ENCODE measurements around the gene MAGI2.

The MAGI2 gene

DNA sequence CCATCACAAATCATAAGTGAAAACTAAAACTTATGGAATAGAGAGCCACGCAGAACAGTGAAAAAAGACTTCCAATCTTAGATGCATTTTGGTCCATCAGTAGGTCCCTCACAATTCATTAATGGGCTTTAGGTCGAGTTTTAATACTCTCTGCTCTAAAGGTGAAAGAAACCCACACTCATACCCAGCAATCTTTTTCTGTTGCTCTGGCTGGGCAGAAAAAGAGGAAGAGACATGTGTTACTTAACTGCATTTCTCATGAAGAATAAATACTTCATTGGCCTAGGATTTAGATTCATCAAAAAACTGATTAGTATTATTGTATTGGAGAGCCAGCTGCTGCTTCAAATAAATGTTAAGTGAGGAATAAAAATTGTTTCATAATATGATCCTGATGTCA is 1009.2 kb downstream of the MAGI2 start:
- no peak overlapping the region for H3K9ac ChIP-seq (ENCODE audit: low read depth, low read length, poor library complexity, severe bottlenecking)
- H3K4me3 ChIP-seq (ENCODE audit: low read length, poor library complexity, severe bottlenecking): no peak overlapping the region
- TF ChIP-seq CTCF (conservative IDR thresholded peaks at IDR 0.05; ENCODE audit: low read length) (no peak), EZH2phosphoT487 (IDR thresholded peaks at IDR 0.05; ENCODE audit: borderline replicate concordance) (no peak)
- no peaks in the 10 kb centered on the region for H3K36me3 ChIP-seq (ENCODE audit: insufficient read depth, low read length)
- H3K4me1 ChIP-seq (ENCODE audit: insufficient read depth, low read length, poor library complexity, severe bottlenecking): no peaks in the 10 kb centered on the region
- H3K27me3 ChIP-seq (ENCODE audit: insufficient read depth, low read length, poor library complexity, severe bottlenecking): no peaks in the 10 kb centered on the region
- no peaks in the 10 kb centered on the region for H3K79me2 ChIP-seq (ENCODE audit: insufficient read depth, low read length)
- H2AFZ ChIP-seq (ENCODE audit: low read length): no peak overlapping the region
- no peaks in the 10 kb centered on the region for H3K9me3 ChIP-seq (ENCODE audit: insufficient read depth, low read depth, low read length)
- H3K9me2 ChIP-seq (replicated peaks; ENCODE audit: low read depth, low read length): no peaks in the 10 kb centered on the region
- H4K20me1 ChIP-seq (ENCODE audit: insufficient read depth, low read length, poor library complexity, severe bottlenecking): no peaks in the 10 kb centered on the region
- H3F3A ChIP-seq (ENCODE audit: low read depth): no peaks in the 10 kb centered on the region
- H3K4me2 ChIP-seq (ENCODE audit: low read depth, low read length, poor library complexity, severe bottlenecking): no peak overlapping the region

DNA sequence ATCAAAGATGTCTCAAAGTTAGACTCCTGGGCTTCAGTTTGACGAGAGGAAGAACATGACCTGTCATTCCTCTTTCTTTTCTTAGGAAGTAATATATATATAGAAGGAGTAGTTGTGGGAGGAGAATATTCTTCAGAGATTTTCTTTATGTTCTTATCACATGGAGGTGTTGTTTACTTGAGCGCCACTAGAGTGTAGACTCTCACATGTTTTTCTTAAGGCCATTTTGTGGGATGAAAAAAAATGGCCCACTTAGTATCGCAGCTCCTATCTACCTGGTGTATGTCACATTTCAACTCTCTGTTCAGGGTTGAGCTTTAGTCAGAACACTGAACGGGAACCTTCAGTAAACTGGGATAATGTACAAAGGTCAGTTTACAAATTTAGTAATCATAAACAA is 1009.7 kb downstream of the MAGI2 start:
- no peaks in the 10 kb centered on the region for H3K27me3 ChIP-seq (ENCODE audit: insufficient read depth, low read length, poor library complexity, severe bottlenecking)
- H3K9ac ChIP-seq (ENCODE audit: low read depth, low read length, poor library complexity, severe bottlenecking): no peak overlapping the region
- TF ChIP-seq EZH2phosphoT487 (IDR thresholded peaks at IDR 0.05; ENCODE audit: borderline replicate concordance) (no peak), CTCF (conservative IDR thresholded peaks at IDR 0.05; ENCODE audit: low read length) (no peak)
- H3K79me2 ChIP-seq (ENCODE audit: insufficient read depth, low read length): no peaks in the 10 kb centered on the region
- no peak overlapping the region for H2AFZ ChIP-seq (ENCODE audit: low read length)
- H3K4me3 ChIP-seq (ENCODE audit: low read length, poor library complexity, severe bottlenecking): no peak overlapping the region
- H3K4me2 ChIP-seq (ENCODE audit: low read depth, low read length, poor library complexity, severe bottlenecking): no peak overlapping the region
- H3K9me3 ChIP-seq (ENCODE audit: insufficient read depth, low read depth, low read length): no peaks in the 10 kb centered on the region
- no peaks in the 10 kb centered on the region for H3K4me1 ChIP-seq (ENCODE audit: insufficient read depth, low read length, poor library complexity, severe bottlenecking)
- no peaks in the 10 kb centered on the region for H3F3A ChIP-seq (ENCODE audit: low read depth)
- H3K36me3 ChIP-seq (ENCODE audit: insufficient read depth, low read length): no peaks in the 10 kb centered on the region
- H3K9me2 ChIP-seq (replicated peaks; ENCODE audit: low read depth, low read length): no peaks in the 10 kb centered on the region
- no peaks in the 10 kb centered on the region for H4K20me1 ChIP-seq (ENCODE audit: insufficient read depth, low read length, poor library complexity, severe bottlenecking)

- Histone ChIP-seq H3K9me3 (ENCODE audit: insufficient read depth, low read depth, low read length) (no peaks in the 10 kb centered on the region), H4K20me1 (ENCODE audit: insufficient read depth, low read length, poor library complexity, severe bottlenecking) (no peaks in the 10 kb centered on the region), H2AFZ (ENCODE audit: low read length) (no peak overlapping the region), H3K79me2 (ENCODE audit: insufficient read depth, low read length) (no peaks in the 10 kb centered on the region), H3K4me3 (ENCODE audit: low read length, poor library complexity, severe bottlenecking) (no peak overlapping the region), H3K9me2 (replicated peaks; ENCODE audit: low read depth, low read length) (no peaks in the 10 kb centered on the region), H3K36me3 (ENCODE audit: insufficient read depth, low read length) (no peaks in the 10 kb centered on the region), H3K9ac (ENCODE audit: low read depth, low read length, poor library complexity, severe bottlenecking) (no peak overlapping the region), H3K4me2 (ENCODE audit: low read depth, low read length, poor library complexity, severe bottlenecking) (no peak overlapping the region), H3K4me1 (ENCODE audit: insufficient read depth, low read length, poor library complexity, severe bottlenecking) (no peaks in the 10 kb centered on the region), H3K27me3 (ENCODE audit: insufficient read depth, low read length, poor library complexity, severe bottlenecking) (no peaks in the 10 kb centered on the region), H3F3A (ENCODE audit: low read depth) (no peaks in the 10 kb centered on the region)
- TF ChIP-seq CTCF (conservative IDR thresholded peaks at IDR 0.05; ENCODE audit: low read length): no peak
- TF ChIP-seq EZH2phosphoT487 (IDR thresholded peaks at IDR 0.05; ENCODE audit: borderline replicate concordance): no peak
These were observed 1011.7 kb downstream of the MAGI2 start for GRCh38 chr7:78441737-78442136.

All from Loucy (cell line).